ENCODE measurements around the gene C16orf96.
A peak's percentile ranks its signal among the peaks of the same experiment; 100 is the strongest.

The C16orf96 gene

GRCh38 chr16:4535627-4536108 is 20.5 kb upstream of the C16orf96 start:
- no peak for TF ChIP-seq ZFX (IDR thresholded peaks at IDR 0.05)
- TF ChIP-seq, protein P1, sequence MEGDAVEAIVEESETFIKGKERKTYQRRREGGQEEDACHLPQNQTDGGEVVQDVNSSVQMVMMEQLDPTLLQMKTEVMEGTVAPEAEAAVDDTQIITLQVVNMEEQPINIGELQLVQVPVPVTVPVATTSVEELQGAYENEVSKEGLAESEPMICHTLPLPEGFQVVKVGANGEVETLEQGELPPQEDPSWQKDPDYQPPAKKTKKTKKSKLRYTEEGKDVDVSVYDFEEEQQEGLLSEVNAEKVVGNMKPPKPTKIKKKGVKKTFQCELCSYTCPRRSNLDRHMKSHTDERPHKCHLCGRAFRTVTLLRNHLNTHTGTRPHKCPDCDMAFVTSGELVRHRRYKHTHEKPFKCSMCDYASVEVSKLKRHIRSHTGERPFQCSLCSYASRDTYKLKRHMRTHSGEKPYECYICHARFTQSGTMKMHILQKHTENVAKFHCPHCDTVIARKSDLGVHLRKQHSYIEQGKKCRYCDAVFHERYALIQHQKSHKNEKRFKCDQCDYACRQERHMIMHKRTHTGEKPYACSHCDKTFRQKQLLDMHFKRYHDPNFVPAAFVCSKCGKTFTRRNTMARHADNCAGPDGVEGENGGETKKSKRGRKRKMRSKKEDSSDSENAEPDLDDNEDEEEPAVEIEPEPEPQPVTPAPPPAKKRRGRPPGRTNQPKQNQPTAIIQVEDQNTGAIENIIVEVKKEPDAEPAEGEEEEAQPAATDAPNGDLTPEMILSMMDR (conservative IDR thresholded peaks at IDR 0.05), result no peak
- no peak overlapping the region for H3K27ac ChIP-seq

DNA sequence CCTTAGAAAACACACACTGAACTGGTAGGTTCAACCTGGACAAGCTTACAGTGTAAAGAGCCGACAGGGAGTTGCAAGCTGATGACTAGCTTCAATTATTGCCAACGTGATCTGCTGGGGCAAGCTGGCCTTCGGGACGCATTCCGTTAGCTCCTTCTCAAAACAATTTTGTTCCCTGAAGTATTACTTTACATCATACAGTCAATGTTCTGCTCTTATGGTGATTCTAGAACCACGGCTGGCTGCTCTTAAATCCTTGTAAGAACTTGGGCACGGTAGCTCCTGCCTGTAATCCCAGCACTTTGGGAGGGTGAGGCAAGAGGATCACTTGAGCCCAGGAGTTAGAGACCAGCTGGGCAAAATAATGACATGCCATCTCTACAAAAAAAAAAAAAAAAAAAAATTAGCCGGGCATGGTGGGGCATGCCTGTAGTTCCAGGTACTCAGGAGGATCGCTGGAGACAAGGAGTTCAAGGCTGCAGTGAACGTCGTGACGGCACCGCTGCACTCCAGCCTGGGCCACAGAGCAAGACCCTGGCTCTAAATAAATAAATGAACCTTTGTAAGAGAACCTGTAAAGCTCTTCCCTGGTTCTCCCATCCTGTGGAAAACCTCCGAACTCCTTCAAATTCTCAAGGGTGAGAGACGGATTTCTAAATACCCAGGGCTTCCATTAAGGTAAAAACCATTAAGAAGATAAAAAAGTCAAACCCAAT is 19.6 kb upstream of the C16orf96 start:
- no peak for TF ChIP-seq ZFX (IDR thresholded peaks at IDR 0.05)
- TF ChIP-seq, protein P1 (conservative IDR thresholded peaks at IDR 0.05), result no peak
- H3K27ac ChIP-seq, result no peak overlapping the region

DNA sequence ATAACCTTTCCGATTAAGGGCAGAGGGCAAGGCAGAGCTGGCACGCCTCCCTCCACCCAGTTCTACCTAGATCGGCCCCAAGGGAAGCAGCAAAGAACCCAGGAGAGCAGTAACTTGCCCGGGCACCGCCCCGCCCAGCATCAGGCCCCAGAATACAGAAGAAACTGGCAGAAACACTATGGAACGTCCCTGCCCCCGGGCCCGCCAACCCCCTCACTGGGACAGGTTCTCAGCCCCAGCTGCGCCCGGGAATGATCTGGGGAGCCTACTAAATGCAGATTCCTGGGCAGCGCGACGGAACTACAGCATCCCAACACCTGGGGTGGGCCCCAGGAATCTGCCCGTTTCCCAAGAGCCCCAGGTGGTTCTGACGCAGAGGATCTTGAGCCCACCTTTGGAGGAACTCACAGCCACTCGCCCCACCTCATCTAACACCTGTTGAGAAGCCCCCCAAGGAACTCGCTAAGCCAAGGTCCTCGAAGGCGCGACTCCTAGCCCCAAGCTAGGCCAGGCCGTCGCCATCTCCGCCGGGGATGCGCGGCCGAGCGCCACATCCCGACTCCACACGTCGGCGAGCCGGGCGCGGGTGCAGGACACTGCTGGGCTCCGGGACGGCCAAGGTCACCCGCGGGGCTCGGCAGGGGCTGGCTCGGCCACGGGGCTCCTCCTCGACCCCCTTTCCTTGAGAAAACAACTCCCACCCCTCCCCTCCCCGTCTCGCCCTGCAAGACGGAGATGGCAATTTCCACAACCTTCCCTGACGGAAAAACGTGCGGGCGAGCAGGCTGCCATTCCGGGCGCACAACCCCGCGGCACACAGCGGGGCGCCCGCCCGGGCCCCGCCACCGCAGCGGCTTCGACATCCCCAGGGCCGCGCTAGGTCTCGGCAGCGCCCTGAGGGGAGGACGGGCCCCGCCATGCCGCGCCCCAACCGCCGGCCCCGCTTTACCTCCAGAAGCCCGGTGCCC is 18.5 kb upstream of the C16orf96 start:
- H3K27ac ChIP-seq, result peak overlapping the region; percentile 94
- TF ChIP-seq, protein P1 (conservative IDR thresholded peaks at IDR 0.05), result no peak
- TF ChIP-seq ZFX (IDR thresholded peaks at IDR 0.05), result peak; percentile 77; the same call in 1 of the 2 replicates

GRCh38 chr16:4538350-4539235 is 17.5 kb upstream of the C16orf96 start, which contains the start of gene CDIP1:
TSS of gene CDIP1 (minus strand) at chr16:4538773. CDS start at chr16:4514130, 24,643 bp downstream.
- H3K27ac ChIP-seq, result peak within 1 kb of the TSS; percentile 94
- TF ChIP-seq ZFX (IDR thresholded peaks at IDR 0.05), result peak; percentile 15; the same call in 1 of the 2 replicates
- TF ChIP-seq, protein P1 (conservative IDR thresholded peaks at IDR 0.05), result no peak

- H3K27ac ChIP-seq, result no peak overlapping the region
- TF ChIP-seq ZFX (IDR thresholded peaks at IDR 0.05), result no peak
- TF ChIP-seq, protein P1 (conservative IDR thresholded peaks at IDR 0.05), result no peak
Observed at GRCh38 chr16:4539716-4540284, 16.3 kb upstream of the C16orf96 start.

- no peak overlapping the region for H3K27ac ChIP-seq
- TF ChIP-seq, protein P1 (conservative IDR thresholded peaks at IDR 0.05), result no peak
- no peak for TF ChIP-seq ZFX (IDR thresholded peaks at IDR 0.05)
Observed at GRCh38 chr16:4544473-4544872, 11.7 kb upstream of the C16orf96 start.

Measured in C4-2B (cell line).